NCI-H510A treated with DMSO at 0.1 percent for 48 hours (cell line): Measurements from ENCODE around the gene NKX1-1.
"Not testable (repeated sequence)": the region's sequence is repeated elsewhere in the genome, so short reads cannot be mapped to it uniquely, and the experiment has no call there.

Source experiments
- DNase-seq: peaks from one replicate; lab custom pipeline; 2025; lab: John Stamatoyannopoulos, UW

NKX1-1 gene

DNA sequence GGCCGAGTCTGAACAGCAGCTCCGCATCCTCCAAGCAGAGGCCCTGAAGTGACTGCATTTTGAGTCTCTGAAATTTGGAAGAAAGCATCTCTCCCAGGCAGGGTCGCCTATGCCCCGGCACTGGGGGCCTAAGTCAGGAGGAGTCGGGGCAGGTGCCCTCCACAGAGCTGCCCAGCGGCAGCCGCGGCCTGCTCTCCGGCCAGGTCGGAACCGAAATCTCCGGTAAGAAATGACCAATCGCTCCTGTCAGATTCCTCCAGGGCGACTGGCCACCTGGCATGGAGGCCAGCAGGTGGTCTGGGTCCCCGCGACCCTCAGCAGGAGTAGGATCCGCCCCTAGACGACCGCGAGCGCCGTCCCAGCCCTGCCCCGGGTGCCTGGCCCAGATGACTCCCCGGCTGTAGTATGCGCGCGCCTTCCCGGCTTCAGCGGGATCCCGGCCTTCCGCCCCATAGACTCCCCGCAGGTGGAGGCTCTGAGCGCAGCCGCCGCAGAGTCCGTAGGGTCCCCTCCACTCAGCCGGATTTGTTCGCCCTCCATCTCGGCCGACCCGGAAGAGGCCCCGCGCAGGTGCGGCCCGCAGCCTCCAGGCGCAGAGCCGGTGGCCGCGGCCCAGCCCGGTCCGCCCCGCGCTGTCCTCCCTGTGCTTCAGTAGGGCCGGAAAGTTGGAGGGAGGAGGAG is 1.5 kb downstream of the NKX1-1 start:
- no peak for DNase-seq

GRCh38 chr4:1403591-1404572 is 2.4 kb downstream of the NKX1-1 start:
- DNase-seq: no peak

DNA sequence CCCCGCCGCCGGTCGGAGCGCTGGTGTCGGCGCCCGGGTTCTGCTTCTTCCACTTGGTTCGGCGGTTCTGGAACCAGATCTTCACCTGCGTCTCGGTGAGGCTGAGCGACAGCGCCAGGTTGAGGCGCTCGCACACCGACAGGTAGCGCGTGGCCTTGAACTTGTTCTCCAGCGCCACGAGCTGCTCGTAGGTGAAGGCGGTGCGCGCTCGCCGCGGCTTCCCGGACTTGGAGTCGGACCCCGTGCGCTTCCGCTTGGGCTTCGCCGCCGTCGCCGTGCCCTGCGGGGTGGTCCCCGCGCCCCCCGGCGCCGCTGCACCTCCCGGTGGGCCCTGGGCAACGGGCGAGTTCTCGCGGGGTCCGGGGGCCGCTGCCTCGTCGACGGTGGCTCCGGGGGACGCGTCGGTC is 3.1 kb downstream of the NKX1-1 start:
- DNase-seq: no peak

DNA sequence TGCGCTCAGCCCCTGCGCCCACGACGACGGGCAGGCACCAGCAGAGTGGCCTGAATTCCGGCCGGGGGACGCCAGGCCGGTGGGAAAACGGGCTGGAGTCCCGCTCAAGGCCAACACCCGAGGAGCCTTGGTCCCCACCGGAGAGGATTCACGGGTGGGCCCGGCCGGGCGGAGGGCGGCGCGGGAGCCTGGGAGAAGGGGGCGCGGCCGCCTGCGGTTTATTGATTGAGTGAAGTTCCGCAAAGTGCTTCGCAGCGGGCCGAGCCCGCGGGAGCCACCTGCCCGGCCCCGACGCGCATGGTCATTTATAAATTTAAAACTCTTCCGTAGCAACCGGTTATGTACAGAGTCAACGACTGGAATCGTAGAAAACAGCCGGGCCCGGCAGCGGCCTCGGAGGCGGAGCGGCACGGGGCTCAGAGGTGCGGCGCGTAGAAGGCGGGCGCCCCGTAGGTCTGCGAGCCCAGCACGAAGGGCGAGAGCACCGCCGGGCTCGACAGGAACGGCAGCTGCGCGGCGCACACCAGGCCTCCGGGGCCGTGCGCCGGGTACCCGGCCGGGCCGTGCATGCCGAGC is 3.6 kb downstream of the NKX1-1 start:
- no peak for DNase-seq

- DNase-seq: no peak
Observed at GRCh38 chr4:1402021-1402515, 4.2 kb downstream of the NKX1-1 start.

DNA sequence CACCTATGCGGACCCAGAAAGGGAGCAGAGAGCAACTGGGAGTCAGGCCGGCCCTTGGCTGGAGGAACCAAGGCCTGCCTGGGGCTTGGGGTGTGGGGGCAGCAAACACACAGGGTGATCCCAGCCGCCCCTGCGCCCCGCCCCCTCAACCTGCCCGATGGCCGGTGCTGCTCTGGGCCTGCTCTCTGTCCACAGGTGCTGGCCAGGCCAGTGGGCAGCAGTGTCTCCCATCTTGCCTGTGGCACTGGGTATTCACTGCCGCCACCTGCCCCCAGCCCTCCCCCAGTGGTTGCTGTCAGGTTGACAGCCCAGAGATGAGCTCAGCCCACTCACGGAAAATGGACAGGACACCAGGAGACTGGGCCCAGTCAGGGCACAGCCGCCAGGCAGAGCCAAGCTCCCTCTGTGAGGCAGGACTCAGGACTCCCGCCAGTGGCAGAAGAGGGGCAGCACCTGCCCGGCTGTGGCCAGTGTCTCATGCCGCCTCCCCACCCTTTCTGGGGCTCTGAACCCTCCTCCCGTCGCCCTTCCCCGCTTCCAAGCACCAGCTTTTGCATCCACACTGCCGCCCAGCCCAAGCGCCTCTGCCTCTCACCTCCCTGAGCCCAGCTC is 4.7 kb downstream of the NKX1-1 start:
- DNase-seq: no peak

DNA sequence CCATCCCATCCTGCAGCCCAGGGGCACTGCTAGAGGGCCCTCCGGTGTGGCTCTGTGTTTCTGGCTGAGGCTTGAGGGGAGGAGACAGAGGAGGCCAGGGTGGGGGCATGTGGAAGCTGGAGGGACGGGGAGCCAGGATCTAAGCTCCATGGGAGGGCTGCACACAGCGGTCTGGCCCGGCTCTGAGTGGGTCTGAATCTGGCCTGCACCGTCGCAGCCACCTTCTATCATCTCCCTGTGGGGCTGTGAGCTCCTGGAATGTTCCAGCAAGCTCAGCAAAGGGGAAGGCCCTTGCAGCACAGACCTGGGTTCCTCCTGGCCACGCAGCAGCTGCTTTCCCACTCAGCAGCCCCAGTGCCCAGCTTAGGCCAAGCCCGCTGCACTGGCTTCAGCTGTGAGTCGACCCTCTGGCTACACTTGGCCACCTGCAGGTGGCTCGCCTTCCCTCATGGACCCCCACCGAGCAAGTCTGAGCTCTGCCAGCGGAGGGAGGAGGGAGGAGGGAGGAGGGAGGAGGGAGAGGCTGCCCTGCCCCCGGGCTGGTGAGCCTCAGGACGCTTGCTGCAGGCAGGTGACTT is 5.3 kb downstream of the NKX1-1 start:
- no peak for DNase-seq

GRCh38 chr4:1400191-1400805 is 5.9 kb downstream of the NKX1-1 start:
- DNase-seq: no peak

DNA sequence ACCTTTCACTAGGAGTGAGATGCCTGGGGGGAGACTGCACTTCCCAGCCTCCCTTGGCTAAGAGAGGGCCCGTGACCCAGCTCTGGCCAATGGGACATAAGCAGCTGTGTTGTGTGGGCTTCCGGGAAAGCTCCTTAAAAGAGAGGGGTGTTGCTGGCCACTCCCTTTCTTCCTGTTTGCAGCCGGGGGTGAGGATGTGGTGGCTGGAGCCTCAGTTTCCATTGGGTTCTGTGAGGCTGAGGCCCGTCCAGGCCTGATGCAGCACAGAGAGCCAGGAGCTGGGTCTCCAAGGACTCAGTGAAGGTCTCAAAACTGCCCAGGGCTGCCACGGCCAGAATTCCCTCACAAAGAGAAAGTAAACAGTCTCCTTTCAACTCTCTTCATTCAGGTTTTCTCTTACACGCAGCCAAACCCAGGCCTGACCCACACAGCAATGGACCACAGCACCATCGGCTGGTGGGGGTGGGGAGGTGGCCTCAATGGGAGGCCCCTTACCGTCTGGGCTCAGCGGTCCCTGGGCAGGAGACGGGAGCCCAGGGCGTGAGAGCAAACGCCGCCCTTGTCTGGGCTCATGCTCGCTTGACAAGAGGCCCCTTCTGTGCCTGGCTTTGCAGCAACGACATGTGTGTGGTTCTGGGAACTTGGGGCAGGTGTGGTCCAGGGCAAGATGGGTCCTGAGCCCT is 6.6 kb downstream of the NKX1-1 start:
- DNase-seq: no peak

DNA sequence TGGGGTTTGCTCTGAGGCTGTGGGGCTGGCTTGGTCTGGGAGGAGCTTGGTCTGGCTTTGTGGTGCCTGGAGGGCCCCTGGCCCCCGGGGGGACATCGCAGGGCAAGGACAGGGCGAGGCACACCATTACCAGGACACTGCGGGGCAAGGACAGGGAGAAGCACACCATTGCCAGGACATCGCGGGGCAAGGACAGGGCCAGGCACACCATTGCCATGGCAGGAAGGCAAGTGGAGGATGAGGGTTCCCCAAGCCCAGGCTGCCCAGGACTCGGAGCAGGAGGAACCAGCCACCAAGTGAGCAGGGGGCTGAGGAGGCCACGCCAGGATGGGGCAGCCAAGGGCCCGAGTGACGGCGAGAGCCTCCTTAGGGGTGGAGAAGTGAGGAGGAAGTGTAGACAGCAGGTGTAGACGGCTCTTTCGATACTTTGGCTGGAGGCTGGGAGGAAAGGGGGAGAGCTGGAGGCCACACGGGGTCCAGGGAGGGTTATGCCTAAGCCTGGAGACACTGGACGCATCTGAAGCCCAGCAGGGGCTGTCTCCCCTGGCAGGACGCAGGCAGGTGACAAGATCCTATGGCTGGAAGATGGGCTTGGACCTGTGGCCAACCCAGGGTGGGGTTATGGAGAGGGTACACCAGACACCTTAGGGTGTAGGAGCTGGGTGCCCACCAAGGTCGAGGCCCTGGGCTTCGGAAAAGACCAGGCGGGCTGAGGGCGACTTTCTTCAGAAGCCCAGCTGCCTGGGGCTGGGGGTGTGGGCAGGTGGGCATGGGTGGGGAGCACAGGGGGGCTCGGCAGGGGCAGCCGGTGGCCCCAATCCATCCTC is 7.3 kb downstream of the NKX1-1 start:
- DNase-seq: no peak

DNA sequence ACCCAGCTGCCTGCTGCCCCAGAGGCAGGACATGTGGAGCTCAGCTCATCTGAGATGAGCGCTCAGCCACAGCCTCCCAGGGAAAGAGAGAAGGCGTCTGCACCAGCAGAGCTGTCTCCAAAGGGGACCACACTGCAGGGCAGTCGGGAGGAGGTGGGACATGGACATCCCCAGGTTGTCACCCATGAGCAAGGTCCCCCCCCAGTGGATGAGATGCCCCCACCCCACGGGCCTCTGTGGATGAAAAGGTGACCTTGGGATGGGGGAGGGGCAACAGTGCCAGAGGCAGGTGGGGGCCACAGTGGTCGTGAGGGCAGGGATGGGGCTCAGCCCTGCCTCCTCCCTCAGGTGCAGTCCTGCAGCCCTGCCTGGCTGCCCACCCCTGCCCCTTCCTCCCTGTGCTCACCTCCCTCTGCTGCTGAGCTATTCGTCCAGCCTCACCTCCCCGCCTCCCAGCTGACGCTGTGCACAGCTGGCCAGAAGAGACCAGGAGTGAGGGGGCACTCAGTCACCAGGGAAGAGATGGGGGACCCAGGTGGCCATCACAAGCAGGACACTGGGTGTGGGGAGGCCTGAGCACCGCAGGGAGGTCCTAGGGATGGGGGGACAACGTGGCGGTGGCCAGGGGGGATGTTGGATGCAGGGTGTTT is 9.3 kb downstream of the NKX1-1 start:
- DNase-seq: no peak

DNA sequence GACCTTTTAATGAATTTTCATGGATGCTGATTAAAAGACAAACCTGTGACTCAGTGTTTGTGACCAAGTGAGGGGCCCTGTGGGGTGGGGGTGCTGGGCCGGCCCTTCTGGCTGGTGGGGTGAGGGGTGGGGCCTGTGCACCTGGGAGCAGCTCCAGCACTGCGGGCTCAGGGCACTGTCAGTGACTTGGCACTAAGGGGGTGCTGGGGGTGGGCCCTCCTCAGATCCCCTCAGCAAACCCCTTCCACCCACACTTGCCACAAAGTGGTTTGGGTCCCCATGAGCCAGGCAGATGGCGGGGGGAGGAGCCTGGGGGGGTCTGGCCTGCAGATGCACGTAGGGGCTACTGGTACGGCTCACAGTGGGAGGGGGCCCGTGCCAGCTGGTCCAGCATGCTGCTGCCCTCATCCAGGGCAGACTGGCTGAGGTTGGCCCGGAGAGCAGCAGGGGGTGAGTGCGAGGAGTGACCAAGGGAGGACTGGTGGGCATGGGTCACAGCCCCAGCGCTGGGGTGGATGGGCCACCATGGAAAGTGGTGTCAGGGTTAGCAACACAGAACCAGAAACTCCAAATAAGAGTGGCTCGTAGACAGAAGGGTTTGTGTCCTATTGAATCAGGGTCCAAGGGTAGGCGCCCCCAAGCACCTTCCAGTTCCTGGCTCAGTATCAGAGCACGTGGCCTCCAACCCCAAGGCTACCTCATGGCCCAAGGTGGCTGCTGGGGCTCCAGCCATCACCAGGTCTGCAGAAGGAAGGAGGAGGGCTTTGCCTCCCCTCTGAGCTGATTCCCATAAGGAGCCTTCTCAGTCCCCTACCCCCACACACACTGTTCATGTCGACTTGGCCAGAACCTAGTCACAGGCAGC is 10.1 kb downstream of the NKX1-1 start:
- DNase-seq: no peak

GRCh38 chr4:1395389-1395820 is 10.8 kb downstream of the NKX1-1 start:
- DNase-seq: not testable (repeated sequence)

DNA sequence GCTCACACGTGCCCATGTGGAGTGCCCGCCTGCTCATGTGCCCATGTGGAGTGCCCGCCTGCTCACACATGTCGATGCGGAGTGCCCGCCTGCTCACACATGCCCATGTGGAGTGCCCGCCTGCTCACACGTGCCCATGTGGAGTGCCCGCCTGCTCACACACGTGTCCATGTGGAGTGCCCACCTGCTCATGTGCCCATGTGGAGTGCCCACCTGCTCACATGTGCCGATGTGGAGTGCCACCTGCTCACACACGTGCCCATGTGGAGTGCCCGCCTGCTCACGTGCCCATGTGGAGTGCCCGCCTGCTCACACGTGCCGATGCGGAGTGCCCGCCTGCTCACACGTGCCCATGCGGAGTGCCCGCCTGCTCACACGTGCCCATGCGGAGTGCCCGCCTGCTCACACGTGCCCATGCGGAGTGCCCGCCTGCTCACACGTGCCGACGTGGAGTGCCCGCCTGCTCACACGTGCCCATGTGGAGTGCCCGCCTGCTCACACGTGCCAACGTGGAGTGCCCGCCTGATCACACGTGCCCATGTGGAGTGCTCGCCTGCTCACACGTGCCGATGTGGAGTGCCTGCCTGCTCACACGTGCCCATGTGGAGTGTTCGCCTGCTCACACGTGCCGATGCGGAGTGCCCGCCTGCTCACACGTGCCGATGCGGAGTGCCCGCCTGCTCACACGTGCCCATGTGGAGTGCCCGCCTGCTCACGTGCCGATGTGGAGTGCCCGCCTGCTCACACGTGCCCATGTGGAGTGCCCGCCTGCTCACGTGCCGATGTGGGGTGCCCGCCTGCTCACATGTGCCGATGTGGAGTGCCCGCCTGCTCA is 11.5 kb downstream of the NKX1-1 start:
- not testable (repeated sequence) for DNase-seq

DNA sequence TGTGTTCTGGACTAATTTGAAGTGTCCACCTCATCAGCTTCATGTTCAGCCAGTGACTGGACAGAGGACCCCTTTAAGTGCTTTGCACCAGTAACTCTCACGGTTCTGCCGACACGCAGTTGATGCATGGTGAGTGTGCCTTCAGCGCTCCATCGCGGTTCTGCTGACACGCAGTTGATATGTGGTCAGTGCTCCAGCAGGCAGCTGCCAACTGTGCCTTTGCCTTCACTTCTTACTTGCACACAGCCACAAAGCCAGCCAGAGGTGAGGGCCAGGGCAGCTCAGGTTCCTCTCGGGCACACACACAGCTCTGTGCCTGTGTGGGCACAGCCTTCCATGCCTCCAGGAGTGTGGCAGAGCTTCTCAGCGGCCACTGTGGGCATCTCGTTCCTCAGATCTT is 12.4 kb downstream of the NKX1-1 start:
- DNase-seq: no peak

DNA sequence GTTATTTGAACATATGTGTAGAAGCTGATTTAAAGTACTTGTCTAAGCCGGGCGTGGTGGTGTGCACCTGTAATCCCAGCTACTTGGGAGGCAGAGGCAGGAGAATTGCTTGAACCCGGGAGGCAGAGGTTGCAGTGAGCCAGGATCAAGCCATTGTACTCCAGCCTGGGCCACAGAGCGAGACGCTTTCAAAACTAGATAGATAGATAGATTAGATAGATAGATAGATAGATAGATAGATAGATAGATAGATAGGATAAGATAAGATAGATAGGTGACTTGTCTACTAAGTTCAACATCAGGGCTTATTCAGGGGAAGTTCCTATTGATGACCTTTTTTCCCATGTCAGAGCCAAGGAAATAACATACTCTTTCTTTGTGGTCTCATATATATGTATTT is 12.9 kb downstream of the NKX1-1 start:
- DNase-seq: not testable (repeated sequence)
